Stimulated activated CD8-positive, alpha-beta memory T cell treated with anti-CD3 and anti-CD28 coated beads, Interleukin-7, amount 100 ng/mL, for 24 hours (primary cell): ENCODE measurements around the gene B3GAT1.

Source experiments
- DNase-seq: peaks from one replicate; pipeline ENCODE4 v3.0.0-alpha.2; 2020; ENCODE audit warnings: low read depth

B3GAT1 gene

DNA sequence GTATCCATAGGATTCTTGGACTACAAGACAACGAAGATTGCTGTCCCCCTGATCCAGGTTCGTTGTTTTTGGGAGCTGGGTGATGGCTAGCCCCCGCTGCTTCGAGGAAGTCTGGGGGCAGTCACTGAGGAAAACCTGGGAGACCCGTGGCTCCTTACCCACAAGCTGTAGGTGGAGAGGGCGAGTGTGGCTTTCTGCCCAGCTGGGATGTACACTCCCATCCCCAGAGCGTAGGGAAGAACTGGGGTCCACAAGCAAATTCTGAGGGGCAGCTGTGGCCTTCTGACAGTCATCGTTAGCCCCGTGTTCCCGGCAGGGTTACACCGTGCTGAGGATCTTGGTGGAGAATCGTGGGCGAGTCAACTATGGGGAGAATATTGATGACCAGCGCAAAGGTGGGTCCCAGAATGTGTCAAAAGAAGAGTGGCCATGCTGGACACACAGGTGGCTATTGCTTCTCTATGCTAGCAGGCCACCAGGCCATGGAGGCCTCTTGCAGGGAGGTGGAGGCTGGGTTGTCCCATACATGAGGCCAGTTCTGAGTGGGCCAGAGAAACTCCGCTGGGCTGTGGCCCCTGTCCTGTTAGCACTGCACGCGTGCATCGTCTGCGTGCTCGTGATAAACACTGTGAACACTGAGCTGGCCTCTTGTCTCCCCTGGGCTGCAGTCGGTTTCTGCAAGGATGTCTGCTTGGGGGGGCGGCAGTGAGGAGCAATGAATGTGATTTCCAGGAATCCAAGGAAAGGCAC is 40.4 kb downstream of the B3GAT1 start:
- DNase-seq, result no peak

- DNase-seq, result no peak
Measured at GRCh38 chr11:134370526-134371435, 41.3 kb downstream of the B3GAT1 start.

DNA sequence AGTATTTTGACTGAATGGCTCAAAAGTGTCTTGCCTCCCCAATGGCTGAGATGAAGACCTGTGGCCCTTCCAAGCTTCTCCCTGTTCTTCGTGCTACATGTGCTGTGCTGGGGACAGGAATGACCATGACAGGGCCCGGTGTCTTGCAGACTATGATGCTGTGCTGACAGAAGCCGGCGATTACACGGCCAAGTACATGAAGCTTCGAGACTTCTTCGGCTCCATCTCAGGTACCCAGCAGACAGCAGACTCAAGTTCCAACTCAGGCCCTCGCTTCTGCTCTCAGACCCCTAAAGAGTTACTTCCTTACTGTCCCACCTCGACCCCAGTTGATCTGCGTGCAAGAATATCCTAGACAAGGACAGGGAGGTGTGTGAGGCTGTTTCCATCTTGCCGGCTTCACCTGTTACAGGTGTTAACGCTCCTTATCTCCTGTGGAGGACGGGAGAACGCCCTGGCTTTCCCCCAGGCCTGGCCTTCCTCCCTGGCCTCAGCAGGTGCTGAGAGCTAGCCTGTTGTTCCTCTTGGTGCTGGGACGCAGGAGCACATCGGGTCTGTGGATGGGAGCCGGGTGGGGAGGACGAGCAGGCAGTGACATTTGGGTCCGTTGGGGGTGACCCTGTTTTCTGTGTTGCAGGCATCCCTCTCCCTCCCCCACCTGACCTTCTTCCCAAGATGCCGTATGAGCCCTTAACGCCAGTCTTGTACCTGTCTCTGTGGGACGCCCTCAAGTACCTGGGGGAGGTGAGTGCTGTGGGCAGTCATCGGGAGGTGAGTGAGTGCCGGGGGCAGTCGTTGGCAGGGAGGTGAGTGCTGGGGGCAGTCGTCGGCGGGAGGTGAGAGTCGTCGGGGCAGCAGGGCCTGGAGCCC is 42.2 kb downstream of the B3GAT1 start:
- DNase-seq, result no peak

DNA sequence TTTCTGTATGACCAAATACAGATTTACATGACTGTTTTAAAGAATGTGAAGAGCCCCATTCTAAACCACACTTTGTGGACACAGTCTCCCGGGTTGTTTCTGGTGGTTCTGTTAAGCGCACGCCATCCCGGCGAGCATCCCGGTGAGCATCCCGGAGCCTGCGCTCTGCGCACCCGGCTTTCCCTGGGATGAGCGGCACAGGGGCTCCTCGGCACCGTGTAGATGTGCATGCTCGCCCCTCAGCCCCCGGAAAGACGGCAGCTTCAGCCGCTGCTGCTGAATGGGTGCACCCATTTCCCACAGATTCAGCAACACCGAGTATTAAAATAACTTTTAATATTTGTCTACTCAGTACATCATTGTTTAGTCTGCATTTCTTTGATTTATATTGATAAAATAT is 44.3 kb downstream of the B3GAT1 start:
- DNase-seq, result no peak

DNA sequence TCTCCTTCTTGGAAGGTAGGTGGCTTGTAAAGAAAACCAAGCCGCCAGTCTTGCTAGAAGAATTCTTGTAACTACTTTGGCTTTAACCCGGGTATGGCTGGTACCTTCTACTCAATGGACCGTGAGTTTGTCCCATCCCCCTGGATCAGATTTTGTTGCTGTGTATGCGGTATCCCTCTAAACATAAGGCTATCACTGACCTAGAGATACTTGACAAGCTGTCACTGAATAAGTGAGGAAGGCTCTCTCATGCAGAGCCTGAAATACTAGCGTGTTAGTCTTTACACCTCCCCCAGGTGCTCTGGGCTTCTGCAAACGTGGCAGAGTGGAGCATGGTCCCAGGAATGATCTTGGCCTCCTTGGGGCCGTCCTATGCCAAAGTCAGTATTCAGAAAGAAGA is 45.8 kb downstream of the B3GAT1 start:
- no peak for DNase-seq

GRCh38 chr11:134365011-134365925 is 46.8 kb downstream of the B3GAT1 start:
- no peak for DNase-seq

GRCh38 chr11:134364261-134364660 is 47.8 kb downstream of the B3GAT1 start:
- no peak for DNase-seq

DNA sequence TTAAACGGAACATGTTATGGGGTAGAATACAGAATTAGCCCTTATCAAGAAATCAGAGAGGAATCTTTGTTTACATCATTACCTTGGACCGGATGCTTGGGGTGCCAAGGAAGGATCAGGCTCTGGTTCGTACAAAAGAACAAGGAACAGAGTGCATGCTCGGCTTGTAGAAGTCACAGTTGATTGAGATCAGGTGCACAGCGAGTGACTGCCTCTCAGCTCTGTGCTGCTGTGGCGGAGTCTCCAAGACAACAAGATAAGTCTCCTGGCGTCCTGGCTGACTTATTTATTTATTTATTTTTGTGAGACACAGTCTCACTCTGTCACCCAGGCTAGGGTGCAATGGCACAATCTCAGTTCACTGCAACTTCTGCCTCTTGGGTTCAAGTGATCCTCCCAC is 48.5 kb downstream of the B3GAT1 start:
- no peak for DNase-seq

GRCh38 chr11:134363161-134363560 is 48.9 kb downstream of the B3GAT1 start:
- no peak for DNase-seq

- no peak for DNase-seq
Measured at GRCh38 chr11:134362192-134362901, 49.7 kb downstream of the B3GAT1 start.

- no peak for DNase-seq
Measured at GRCh38 chr11:134361661-134362060, 50.4 kb downstream of the B3GAT1 start.

GRCh38 chr11:134360050-134360835 is 51.8 kb downstream of the B3GAT1 start:
- peak; percentile 48 for DNase-seq

DNA sequence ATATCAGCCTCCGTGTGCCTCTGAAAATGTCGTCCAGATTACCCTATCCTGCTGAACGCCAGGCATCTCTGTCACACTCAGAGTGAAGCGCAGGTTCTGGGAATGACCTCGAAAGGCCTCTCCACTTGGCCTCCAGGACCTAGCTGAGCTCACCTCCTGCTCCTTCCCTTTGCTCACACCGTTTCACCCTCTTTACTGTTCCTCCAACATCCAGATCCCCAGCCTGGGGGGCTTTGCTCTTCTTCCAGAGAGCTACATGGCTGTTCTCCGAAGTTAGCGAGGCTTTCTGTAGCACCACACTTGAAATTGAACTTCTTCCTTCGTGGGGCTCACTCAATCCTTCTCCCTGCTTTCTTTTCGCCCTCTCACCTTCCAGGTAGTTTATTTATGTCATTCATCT is 52.4 kb downstream of the B3GAT1 start:
- DNase-seq, result no peak

- DNase-seq, result no peak
Measured at GRCh38 chr11:134358856-134359490, 53.1 kb downstream of the B3GAT1 start.

- no peak for DNase-seq
Measured at GRCh38 chr11:134358165-134358855, 53.7 kb downstream of the B3GAT1 start.

GRCh38 chr11:134357545-134357839 is 54.5 kb downstream of the B3GAT1 start:
- DNase-seq, result no peak

DNA sequence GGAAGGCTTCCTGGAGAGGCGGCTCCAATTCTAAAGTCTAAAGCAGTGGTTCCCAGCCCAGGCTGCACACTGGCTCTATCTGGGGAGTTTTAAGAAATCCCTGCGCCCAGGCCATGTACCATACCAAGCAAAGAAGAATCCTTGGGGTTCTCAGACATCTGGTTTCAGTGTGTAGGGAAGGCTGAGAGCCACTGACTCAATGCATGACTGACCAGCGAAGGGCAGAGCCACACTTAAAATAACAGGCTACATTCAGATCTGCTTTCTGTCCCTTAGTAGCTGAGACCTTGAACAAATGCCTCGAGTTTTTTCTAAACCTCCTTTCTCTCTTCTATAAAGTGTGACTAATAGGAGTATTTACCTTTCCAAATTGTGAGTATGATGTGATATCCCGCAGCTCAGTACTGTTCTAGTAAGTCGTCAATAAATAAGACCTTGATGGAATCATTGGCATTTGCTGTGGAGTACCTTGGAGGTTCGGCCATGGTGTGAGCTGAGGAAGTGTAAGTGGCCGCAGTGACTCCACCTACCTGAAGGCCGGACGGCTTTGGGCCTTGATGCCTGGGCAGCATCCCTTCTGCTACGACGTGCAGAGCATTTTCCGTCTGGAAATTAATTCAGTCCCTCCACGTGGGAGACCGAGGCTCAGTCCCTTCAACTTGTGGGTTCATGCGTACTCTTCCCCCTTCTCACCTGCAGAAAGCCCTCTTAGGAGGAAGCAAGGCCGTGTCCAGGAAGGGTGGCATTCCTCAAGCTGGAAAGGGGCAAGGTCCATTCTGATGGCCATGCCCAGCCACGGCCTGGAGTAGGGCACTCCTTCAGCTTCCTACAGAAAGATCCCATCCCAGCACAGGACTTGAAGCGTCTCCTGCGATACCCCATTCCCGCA is 55.1 kb downstream of the B3GAT1 start:
- no peak for DNase-seq

GRCh38 chr11:134355656-134356055 is 56.4 kb downstream of the B3GAT1 start:
- DNase-seq, result no peak
